Measurements from ENCODE around the gene NR4A3.

Gene NR4A3

DNA sequence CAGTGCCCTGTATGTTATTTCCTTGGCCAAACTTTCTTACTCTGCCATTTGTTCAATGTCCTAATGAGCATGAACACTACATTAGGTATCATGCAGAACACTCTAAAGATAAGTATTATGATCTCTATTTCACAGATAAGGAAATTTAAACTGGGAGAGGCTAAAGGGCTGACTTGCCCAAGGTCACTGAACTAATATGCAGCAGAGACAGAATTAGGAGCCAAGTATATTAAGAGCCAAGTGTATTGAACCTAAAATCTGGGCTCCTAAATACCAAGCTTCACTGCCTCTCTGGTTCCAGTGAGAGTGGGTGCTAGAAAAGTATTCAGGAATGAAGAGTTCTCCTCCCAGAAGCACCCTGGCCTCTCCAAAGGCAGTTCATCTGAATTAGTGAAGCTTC, 13.5 kb downstream of the NR4A3 start:
- CTCF ChIA-PET: interaction anchor here (0.9 to 2.0 kb wide), 2 partner anchors 12 to 14 kb away, joined by 3 to 4 read pairs; no protein-coding TSS in a partner anchor
- POLR2A ChIA-PET: no interaction called here

DNA sequence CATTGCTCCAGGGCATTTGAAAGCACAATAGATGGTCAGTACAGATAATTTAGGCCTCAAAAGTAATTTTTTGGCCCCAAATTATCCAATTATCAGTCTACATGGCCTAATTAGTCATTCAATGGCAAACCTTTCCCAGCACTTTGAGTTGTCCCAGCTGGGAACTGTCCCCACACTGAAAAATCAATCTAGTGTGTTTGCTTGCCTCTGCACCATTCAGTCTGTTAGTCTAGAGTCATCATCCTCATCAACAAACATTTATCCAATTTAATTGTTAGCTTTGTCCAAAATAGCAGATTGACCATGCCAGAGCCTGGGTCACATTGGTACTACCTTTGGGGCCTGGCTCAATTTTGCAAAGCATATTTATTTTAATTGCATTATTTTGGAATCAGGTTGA, 13.9 kb downstream of the NR4A3 start:
- DNase-seq (ENCODE audit: low read depth, low spot score): no peak
- TF ChIP-seq, protein P1, sequence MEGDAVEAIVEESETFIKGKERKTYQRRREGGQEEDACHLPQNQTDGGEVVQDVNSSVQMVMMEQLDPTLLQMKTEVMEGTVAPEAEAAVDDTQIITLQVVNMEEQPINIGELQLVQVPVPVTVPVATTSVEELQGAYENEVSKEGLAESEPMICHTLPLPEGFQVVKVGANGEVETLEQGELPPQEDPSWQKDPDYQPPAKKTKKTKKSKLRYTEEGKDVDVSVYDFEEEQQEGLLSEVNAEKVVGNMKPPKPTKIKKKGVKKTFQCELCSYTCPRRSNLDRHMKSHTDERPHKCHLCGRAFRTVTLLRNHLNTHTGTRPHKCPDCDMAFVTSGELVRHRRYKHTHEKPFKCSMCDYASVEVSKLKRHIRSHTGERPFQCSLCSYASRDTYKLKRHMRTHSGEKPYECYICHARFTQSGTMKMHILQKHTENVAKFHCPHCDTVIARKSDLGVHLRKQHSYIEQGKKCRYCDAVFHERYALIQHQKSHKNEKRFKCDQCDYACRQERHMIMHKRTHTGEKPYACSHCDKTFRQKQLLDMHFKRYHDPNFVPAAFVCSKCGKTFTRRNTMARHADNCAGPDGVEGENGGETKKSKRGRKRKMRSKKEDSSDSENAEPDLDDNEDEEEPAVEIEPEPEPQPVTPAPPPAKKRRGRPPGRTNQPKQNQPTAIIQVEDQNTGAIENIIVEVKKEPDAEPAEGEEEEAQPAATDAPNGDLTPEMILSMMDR (IDR thresholded peaks at IDR 0.05; ENCODE audit: insufficient read depth, low read length, missing control alignments): no peak
- H3K4me3 ChIP-seq (ENCODE audit: low read depth, low read length): no peak overlapping the region
- ChIA-PET POLR2A (no interaction called here), CTCF (interaction anchor here (2.0 kb wide), 1 partner anchor 15 kb away, joined by 4 read pairs; no protein-coding TSS in a partner anchor)

More for the DNA sequence above, 13.5 kb downstream of the NR4A3 start:
- TF ChIP-seq, protein P1 (IDR thresholded peaks at IDR 0.05; ENCODE audit: insufficient read depth, low read length, missing control alignments): no peak
- DNase-seq (ENCODE audit: low read depth, low spot score): no peak
- no peak overlapping the region for H3K4me3 ChIP-seq (ENCODE audit: low read depth, low read length)

DNA sequence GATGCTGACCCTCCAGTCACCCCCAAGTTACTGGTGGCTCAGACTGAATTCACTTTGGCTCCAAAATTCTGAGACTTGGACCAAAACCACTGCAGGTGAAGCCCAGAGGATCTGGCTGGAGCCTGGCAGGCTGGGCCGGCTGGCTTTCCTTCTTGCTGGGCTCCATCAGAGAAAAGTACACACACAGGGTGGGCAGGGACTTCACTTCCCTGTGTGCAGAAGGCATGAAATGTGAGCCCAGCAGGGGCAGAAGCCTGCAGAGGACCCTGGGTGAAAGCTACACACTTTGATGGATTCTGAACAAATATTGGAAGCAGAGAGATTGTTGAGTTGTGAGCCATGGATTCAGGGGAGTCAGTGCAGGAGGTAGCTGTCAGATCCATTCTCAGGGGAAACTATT, 18.4 kb downstream of the NR4A3 start:
- no peak for DNase-seq (ENCODE audit: low read depth, low spot score)
- CTCF ChIA-PET: interaction anchor here (1.3 kb wide), 1 partner anchor 9 kb away, joined by 4 read pairs; no protein-coding TSS in a partner anchor
- H3K4me3 ChIP-seq (ENCODE audit: low read depth, low read length): no peak overlapping the region
- TF ChIP-seq, protein P1 (IDR thresholded peaks at IDR 0.05; ENCODE audit: insufficient read depth, low read length, missing control alignments): no peak
- POLR2A ChIA-PET: no interaction called here

DNA sequence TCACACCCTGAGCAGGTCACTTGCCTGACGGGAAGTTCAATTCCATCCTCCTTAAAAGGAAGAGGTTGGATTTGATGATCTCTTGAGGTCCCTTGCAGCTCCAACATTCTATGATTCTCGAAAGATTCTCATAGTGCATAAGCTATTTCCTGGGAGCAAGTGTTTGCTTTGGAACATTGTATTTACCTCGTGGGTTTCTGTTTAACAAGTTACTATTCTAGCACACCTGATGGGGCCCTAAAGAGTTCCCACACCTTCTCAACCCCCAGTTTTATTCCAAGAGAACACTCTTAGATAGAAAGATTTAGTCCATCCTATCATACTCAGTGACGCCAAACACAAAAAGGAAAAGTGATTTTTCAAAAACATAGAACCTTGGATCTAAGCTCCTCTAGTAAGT, 23.4 kb downstream of the NR4A3 start:
- CTCF ChIA-PET: interaction anchor here (1.3 to 1.7 kb wide), 2 partner anchors 19 to 20 kb away, joined by 3 to 5 read pairs; no protein-coding TSS in a partner anchor
- POLR2A ChIA-PET: no interaction called here
- TF ChIP-seq, protein P1 (IDR thresholded peaks at IDR 0.05; ENCODE audit: insufficient read depth, low read length, missing control alignments): no peak

DNA sequence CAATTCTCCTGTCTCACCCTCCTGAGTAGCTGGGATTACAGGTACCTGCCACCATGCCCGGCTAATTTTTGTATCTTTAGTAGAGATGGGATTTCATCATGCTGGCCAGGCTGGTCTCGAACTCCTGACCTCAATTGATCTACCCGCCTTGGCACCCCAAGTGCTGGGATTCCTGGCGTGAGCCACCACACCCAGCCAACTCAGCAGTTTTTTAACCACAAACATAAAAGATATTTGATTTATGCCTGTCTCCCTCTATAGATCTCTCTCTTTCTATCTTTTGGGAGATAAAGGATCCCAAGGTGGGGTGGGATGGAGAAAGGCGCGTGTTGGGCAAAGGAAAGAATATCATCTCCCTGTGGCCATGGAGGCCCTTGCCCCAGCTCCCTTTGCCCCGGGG, 26.8 kb downstream of the NR4A3 start:
- CTCF ChIA-PET: interaction anchor here (1.5 kb wide), 1 partner anchor 8 kb away, joined by 4 read pairs; no protein-coding TSS in a partner anchor
- POLR2A ChIA-PET: interaction anchor here (0.7 kb wide), 1 partner anchor 526 kb away, joined by 3 read pairs; no protein-coding TSS in a partner anchor
- no peak for DNase-seq (ENCODE audit: low read depth, low spot score)
- TF ChIP-seq, protein P1 (IDR thresholded peaks at IDR 0.05; ENCODE audit: insufficient read depth, low read length, missing control alignments): no peak
- no peak overlapping the region for H3K4me3 ChIP-seq (ENCODE audit: low read depth, low read length)

More for the DNA sequence above, 23.4 kb downstream of the NR4A3 start:
- no peak overlapping the region for H3K4me3 ChIP-seq (ENCODE audit: low read depth, low read length)
- no peak for DNase-seq (ENCODE audit: low read depth, low spot score)

DNA sequence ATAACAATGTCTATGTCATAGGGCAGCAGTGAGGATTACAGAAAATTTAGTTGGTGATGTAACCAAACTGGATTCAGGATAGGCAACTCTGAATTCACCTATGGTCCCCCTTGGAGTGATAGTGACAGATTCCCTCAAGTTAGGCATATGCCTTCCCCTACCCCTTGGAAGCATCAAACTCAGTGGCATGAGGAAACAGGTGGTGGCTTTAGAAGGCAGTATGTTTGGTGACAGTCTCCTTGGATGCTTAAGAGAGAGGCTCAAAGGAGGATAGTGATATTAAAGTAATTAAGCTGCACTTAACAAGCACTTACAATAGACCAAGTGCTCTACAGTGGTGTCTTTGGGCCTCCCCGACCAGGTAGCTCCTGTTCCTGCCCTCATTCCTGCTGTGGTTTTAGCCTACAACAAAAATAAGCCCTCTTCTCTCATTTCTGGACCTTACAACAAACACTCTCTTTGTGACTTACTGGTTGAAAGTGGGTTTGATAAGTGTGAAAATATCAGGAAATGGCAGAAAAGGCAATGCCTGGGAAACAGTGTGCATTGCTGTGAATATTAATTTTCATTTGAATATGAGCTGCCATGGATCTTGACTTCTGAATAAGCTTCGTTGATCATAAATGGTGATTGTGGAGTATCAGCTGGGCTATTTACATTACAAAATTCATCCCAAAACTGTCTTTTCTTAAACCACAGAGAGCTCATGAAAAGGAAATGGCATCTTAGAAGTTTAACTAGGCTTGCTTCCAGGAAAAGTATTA, 29.2 kb downstream of the NR4A3 start:
- H3K4me3 ChIP-seq (ENCODE audit: low read depth, low read length): no peak overlapping the region
- no peak for DNase-seq (ENCODE audit: low read depth, low spot score)
- TF ChIP-seq, protein P1 (IDR thresholded peaks at IDR 0.05; ENCODE audit: insufficient read depth, low read length, missing control alignments): no peak
- ChIA-PET POLR2A (no interaction called here), CTCF (no interaction called here)

All from AG04449 (cell line).